Smooth muscle cell (in vitro differentiated cells): ENCODE results near the gene SEMA6A. TPM values are rescaled to one million over a fixed set of nuclear protein-coding genes. Genes with fewer than 3 reads are reported as not detected.
A peak's percentile ranks its signal among the peaks of the same experiment; 100 is the strongest.

Experiments used
- DNase-seq: peaks from one replicate; lab custom pipeline; 2025; ENCODE audit not compliant: unreplicated experiment; lab: John Stamatoyannopoulos, UW
- H2AFZ ChIP-seq: fragments of 200-600 bp; sonication (generic); 2 replicates; pipeline ENCODE4 v1.6.0; 2016; ENCODE audit warnings: antibody characterized with exemption, low read depth, mild to moderate bottlenecking
- H3F3A ChIP-seq: fragments of 200-600 bp; sonication (generic); 2 replicates; pipeline ENCODE4 v1.6.0; 2017; ENCODE audit warnings: antibody characterized with exemption, low read depth
- H3K27ac ChIP-seq: fragments of 200-600 bp; sonication (generic); 2 replicates; pipeline ENCODE4 v1.5.1; 2016; ENCODE audit warnings: low read depth, mild to moderate bottlenecking
- H3K27me3 ChIP-seq: fragments of 200-600 bp; sonication (generic); 2 replicates; pipeline ENCODE4 v1.6.1; 2016; ENCODE audit warnings: low read depth, mild to moderate bottlenecking
- H3K36me3 ChIP-seq: fragments of 200-600 bp; sonication (generic); 2 replicates; pipeline ENCODE4 v1.5.1; 2016; ENCODE audit warnings: low read depth
- H3K4me1 ChIP-seq: fragments of 200-600 bp; sonication (generic); 2 replicates; pipeline ENCODE4 v1.5.1; 2016; ENCODE audit warnings: low read depth
- H3K4me2 ChIP-seq: fragments of 200-600 bp; sonication (generic); 2 replicates; pipeline ENCODE4 v1.6.0; 2016; ENCODE audit warnings: mild to moderate bottlenecking
- H3K4me3 ChIP-seq: fragments of 200-600 bp; sonication (generic); 2 replicates; pipeline ENCODE4 v1.5.1; 2016; ENCODE audit warnings: mild to moderate bottlenecking
- H3K79me2 ChIP-seq: fragments of 200-600 bp; sonication (generic); 2 replicates; pipeline ENCODE4 v1.6.0; 2016; ENCODE audit warnings: low read depth, mild to moderate bottlenecking
- H3K9ac ChIP-seq: fragments of 200-600 bp; sonication (generic); 2 replicates; pipeline ENCODE4 v1.6.0; 2016; ENCODE audit warnings: low read depth
- H3K9me3 ChIP-seq: fragments of 200-600 bp; sonication (generic); replicated peaks from 2 replicates; pipeline ENCODE4 v1.5.1; 2016; ENCODE audit warnings: low read depth
- H4K20me1 ChIP-seq: fragments of 200-600 bp; sonication (generic); 2 replicates; pipeline ENCODE4 v1.6.0; 2016; ENCODE audit warnings: low read depth
- CTCF ChIP-seq: fragments of 200-600 bp; sonication (generic); IDR thresholded peaks from 2 replicates; pipeline ENCODE4 v1.5.1; 2017; ENCODE audit warnings: borderline replicate concordance, mild to moderate bottlenecking, antibody characterized with exemption; ENCODE audit not compliant: insufficient read depth, poor library complexity, severe bottlenecking
- WGBS: methylation state at CpG from one replicate; pipeline ENCODE4 v1.1.7; 2016; ENCODE audit warnings: low lambda C conversion rate; 5-methylcytosine and 5-hydroxymethylcytosine counted together
- polyA plus RNA-seq: library from polyadenylated mRNA; unstranded; fragments of >200 nt; fragmentation: Nextera tagmentation; extraction: Ambion mirVana; gene quantifications from 2 replicates; pipeline ENCODE4 v1.2.1, GENCODE V29; 2016
- total RNA-seq: library from RNA; depleted of rRNA; stranded (reverse); fragments of >200 nt; gene quantifications from 2 replicates; pipeline ENCODE4 v1.2.3, GENCODE V29; 2014

Gene SEMA6A
- total and polyA plus RNA-seq, 2 experiments from 2014 or later: 6.3 to 12.9 TPM

- Histone ChIP-seq H3K36me3 (no peaks in the 10 kb centered on the region), H3F3A (no peaks in the 10 kb centered on the region), H3K4me3 (no peak overlapping the region), H2AFZ (no peak overlapping the region), H3K27me3 (no peaks in the 10 kb centered on the region), H3K27ac (no peak overlapping the region), H3K9ac (no peak overlapping the region), H3K4me1 (peaks cover 28% of the 10 kb centered on the region), H3K9me3 (no peaks in the 10 kb centered on the region), H3K4me2 (no peak overlapping the region), H3K79me2 (peaks cover 60% of the 10 kb centered on the region), H4K20me1 (peaks cover 15% of the 10 kb centered on the region)
- WGBS: 66% methylated on average over 2 of the region's 2 CpGs
- DNase-seq: no peak
- TF ChIP-seq CTCF: no peak
Measured at GRCh38 chr5:116517488-116517887, 57.1 kb downstream of the SEMA6A start.

GRCh38 chr5:116516021-116516420, 58.6 kb downstream of the SEMA6A start:
- peaks cover 31% of the 10 kb centered on the region for H3K4me1 ChIP-seq
- H3K9me3 ChIP-seq: no peaks in the 10 kb centered on the region
- WGBS: 97% methylated on average over 4 of the region's 4 CpGs
- H3K79me2 ChIP-seq: peaks cover 56% of the 10 kb centered on the region
- no peak overlapping the region for H2AFZ ChIP-seq
- H3K4me2 ChIP-seq: no peak overlapping the region
- H3K27ac ChIP-seq: no peak overlapping the region
- DNase-seq: no peak
- no peaks in the 10 kb centered on the region for H3K36me3 ChIP-seq
- H4K20me1 ChIP-seq: peaks cover 22% of the 10 kb centered on the region
- H3K9ac ChIP-seq: no peak overlapping the region
- no peaks in the 10 kb centered on the region for H3K27me3 ChIP-seq
- TF ChIP-seq CTCF: no peak
- no peak overlapping the region for H3K4me3 ChIP-seq
- H3F3A ChIP-seq: no peaks in the 10 kb centered on the region

GRCh38 chr5:116514421-116514970, 60.1 kb downstream of the SEMA6A start:
- Histone ChIP-seq H3K4me3 (no peak overlapping the region), H3K9me3 (no peaks in the 10 kb centered on the region), H3K79me2 (peaks cover 42% of the 10 kb centered on the region), H3K9ac (no peak overlapping the region), H3K4me2 (no peak overlapping the region), H3K4me1 (peaks cover 42% of the 10 kb centered on the region), H3K27ac (no peak overlapping the region), H3F3A (no peaks in the 10 kb centered on the region), H3K27me3 (no peaks in the 10 kb centered on the region), H3K36me3 (no peaks in the 10 kb centered on the region), H4K20me1 (peaks cover 28% of the 10 kb centered on the region), H2AFZ (no peak overlapping the region)
- WGBS: 86% methylated on average over 2 of the region's 2 CpGs
- no peak for TF ChIP-seq CTCF
- DNase-seq: no peak

GRCh38 chr5:116510517-116510916, 64.1 kb downstream of the SEMA6A start:
- Histone ChIP-seq H3K4me2 (peak overlapping the region; percentile 63), H3K4me3 (no peak overlapping the region), H3K4me1 (peaks cover 26% of the 10 kb centered on the region), H2AFZ (no peak overlapping the region), H4K20me1 (peaks cover 40% of the 10 kb centered on the region), H3K9me3 (no peaks in the 10 kb centered on the region), H3F3A (no peaks in the 10 kb centered on the region), H3K27me3 (no peaks in the 10 kb centered on the region), H3K36me3 (no peaks in the 10 kb centered on the region), H3K79me2 (peaks cover 40% of the 10 kb centered on the region), H3K27ac (no peak overlapping the region), H3K9ac (no peak overlapping the region)
- TF ChIP-seq CTCF: no peak
- 14% methylated on average over 1 of the region's 1 CpG for WGBS
- no peak for DNase-seq
